H1 (cell line): Measurements from ENCODE around the gene ENDOV.

ENCODE experiments used
- BRCA1 ChIP-seq: IDR thresholded peaks from 2 replicates; pipeline ENCODE4 v1.6.1; 2012; ENCODE audit warnings: low read depth, low read length, improper control_type of control experiment
- CTCF ChIP-seq, 3 experiments: IDR thresholded peaks; 1 replicate in 2 of 3; 2 replicates in 1 of 3; pipeline versions ENCODE4 v1.5.1 to v1.6.1; 2011; ENCODE audit warnings: low read length in 3 of 3, mild to moderate bottlenecking in 3 of 3, inconsistent platforms in 2 of 3, low read depth in 1 of 3, moderate library complexity in 1 of 3; ENCODE audit not compliant: insufficient read depth in 1 of 3; ENCODE audit errors: control extremely low read depth in 1 of 3
- EZH2 ChIP-seq: fragments of 200-600 bp; sonication (generic); IDR thresholded peaks from 2 replicates; pipeline ENCODE4 v1.7.1; 2012; ENCODE audit warnings: low read depth, mild to moderate bottlenecking, moderate library complexity, low read length, inconsistent platforms; ENCODE audit not compliant: severe bottlenecking
- FOSL1 ChIP-seq: IDR thresholded peaks from 2 replicates; pipeline ENCODE4 v1.6.1; 2011; ENCODE audit warnings: mild to moderate bottlenecking, low read depth, low read length, moderate library complexity; ENCODE audit not compliant: insufficient read depth
- JUND ChIP-seq: IDR thresholded peaks from 2 replicates; pipeline ENCODE4 v1.6.1; 2011; ENCODE audit warnings: mild to moderate bottlenecking, improper control_type of control experiment, low read length
- POLR2AphosphoS5 ChIP-seq: IDR thresholded peaks from 2 replicates; pipeline ENCODE4 v1.6.1; 2011; ENCODE audit warnings: low read depth, low read length

GRCh38 chr17:80461528-80462160 lies 46.7 kb downstream of the ENDOV start:
- TF ChIP-seq FOSL1, result no peak
- TF ChIP-seq BRCA1, result no peak
- no peak for TF ChIP-seq CTCF (IDR thresholded peaks at IDR 0.05; ENCODE audit: control extremely low read depth in 1 of 3, insufficient read depth in 1 of 3, low read depth in 1 of 3, low read length in 3 of 3)
- TF ChIP-seq EZH2, result no peak
- TF ChIP-seq JUND, result no peak
- TF ChIP-seq POLR2AphosphoS5, result no peak
